Pulmonary artery endothelial cell (primary cell): ENCODE results near the gene ANKS1B. TPM values are rescaled to one million over a fixed set of nuclear protein-coding genes. Genes with fewer than 3 reads are reported as not detected.
"Not testable (repeated sequence)": the region's sequence is repeated elsewhere in the genome, so short reads cannot be mapped to it uniquely, and the experiment has no call there.

Source experiments
- DNase-seq: peaks from one replicate; pipeline ENCODE4 v3.0.0-alpha.2; 2011; ENCODE audit warnings: low read depth, low spot score
- total RNA-seq: library from RNA; depleted of rRNA; stranded (reverse); fragments of >200 nt; gene quantifications from 2 replicates; pipeline ENCODE4 v1.2.3, GENCODE V29; 2014

The ANKS1B gene
- total RNA-seq, 1 donor from 2014 or later: 0.07 TPM

- DNase-seq: no peak
These were observed 1014.5 kb downstream of the ANKS1B start for GRCh38 chr12:98970210-98970609.

GRCh38 chr12:98968896-98969295, 1015.8 kb downstream of the ANKS1B start:
- DNase-seq: no peak

GRCh38 chr12:98957135-98957534, 1027.6 kb downstream of the ANKS1B start:
- not testable (repeated sequence) for DNase-seq

GRCh38 chr12:98955284-98955683, 1029.5 kb downstream of the ANKS1B start:
- DNase-seq: no peak

- no peak for DNase-seq
These were observed 1030.2 kb downstream of the ANKS1B start for GRCh38 chr12:98954506-98954905.

GRCh38 chr12:98951406-98951805, 1033.3 kb downstream of the ANKS1B start:
- DNase-seq: no peak

GRCh38 chr12:98948343-98948949, 1036.3 kb downstream of the ANKS1B start:
- DNase-seq: no peak

- DNase-seq: no peak
These were observed 1038.9 kb downstream of the ANKS1B start for GRCh38 chr12:98945864-98946263.

- no peak for DNase-seq
These were observed 1044.8 kb downstream of the ANKS1B start for GRCh38 chr12:98939926-98940325.

- peak; percentile 10 for DNase-seq
These were observed 1045.4 kb downstream of the ANKS1B start for GRCh38 chr12:98939350-98939749.

- no peak for DNase-seq
These were observed 1048.9 kb downstream of the ANKS1B start for GRCh38 chr12:98935847-98936246.

GRCh38 chr12:98922871-98923270, 1061.9 kb downstream of the ANKS1B start:
- no peak for DNase-seq

- no peak for DNase-seq
These were observed 1066.4 kb downstream of the ANKS1B start for GRCh38 chr12:98918176-98918863.

- DNase-seq: no peak
These were observed 1068.6 kb downstream of the ANKS1B start for GRCh38 chr12:98916106-98916505.

- DNase-seq: no peak
These were observed 1072.2 kb downstream of the ANKS1B start for GRCh38 chr12:98912401-98912974.

- no peak for DNase-seq
These were observed 1073.3 kb downstream of the ANKS1B start for GRCh38 chr12:98911396-98911795.

- no peak for DNase-seq
These were observed 1075.0 kb downstream of the ANKS1B start for GRCh38 chr12:98909746-98910145.

- DNase-seq: no peak
These were observed 1075.9 kb downstream of the ANKS1B start for GRCh38 chr12:98908866-98909265.

- DNase-seq: no peak
These were observed 1080.9 kb downstream of the ANKS1B start for GRCh38 chr12:98903875-98904274.

GRCh38 chr12:98901189-98901588, 1083.5 kb downstream of the ANKS1B start:
- no peak for DNase-seq

GRCh38 chr12:98896938-98897337, 1087.8 kb downstream of the ANKS1B start:
- no peak for DNase-seq

GRCh38 chr12:98895086-98895651, 1089.6 kb downstream of the ANKS1B start:
- no peak for DNase-seq
